HG02571 (cell line): ENCODE results near the gene RASGRP4.
"Not testable (repeated sequence)": the region's sequence is repeated elsewhere in the genome, so short reads cannot be mapped to it uniquely, and the experiment has no call there.

Experiments
- ATAC-seq: cut with Tn5 transposase; IDR thresholded peaks from one replicate; pipeline ENCODE4 v1.9.1; 2021; ENCODE audit warnings: mild to moderate bottlenecking, moderate library complexity; ENCODE audit not compliant: unreplicated experiment

The RASGRP4 gene

GRCh38 chr19:38425810-38426466 lies at the start of gene RASGRP4:
RASGRP4 (minus strand) TSS chr19:38426219; CDS start chr19:38426091, 128 bp downstream.
- no peak for ATAC-seq

DNA sequence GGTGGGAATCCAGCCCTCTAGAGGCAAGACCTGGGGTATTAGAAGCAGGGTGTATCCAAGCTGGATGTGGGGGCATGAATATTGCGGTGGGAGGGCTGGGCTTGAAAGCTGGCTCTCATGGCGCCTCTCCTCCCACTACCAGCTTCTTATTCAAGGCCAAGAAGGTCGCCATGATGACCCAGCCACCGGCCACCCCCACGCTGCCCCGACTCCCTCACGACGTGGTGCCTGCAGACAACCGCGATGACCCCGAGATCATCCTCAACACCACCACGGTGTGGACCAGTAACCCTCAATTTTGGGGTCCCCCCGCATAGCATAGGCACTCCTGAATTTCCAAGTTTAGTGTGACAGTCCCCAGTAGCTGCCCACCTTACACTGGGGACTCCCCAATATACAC lies 49.2 kb upstream of the RASGRP4 start:
- no peak for ATAC-seq

GRCh38 chr19:38473201-38473600 lies 47.2 kb upstream of the RASGRP4 start:
- no peak for ATAC-seq

DNA sequence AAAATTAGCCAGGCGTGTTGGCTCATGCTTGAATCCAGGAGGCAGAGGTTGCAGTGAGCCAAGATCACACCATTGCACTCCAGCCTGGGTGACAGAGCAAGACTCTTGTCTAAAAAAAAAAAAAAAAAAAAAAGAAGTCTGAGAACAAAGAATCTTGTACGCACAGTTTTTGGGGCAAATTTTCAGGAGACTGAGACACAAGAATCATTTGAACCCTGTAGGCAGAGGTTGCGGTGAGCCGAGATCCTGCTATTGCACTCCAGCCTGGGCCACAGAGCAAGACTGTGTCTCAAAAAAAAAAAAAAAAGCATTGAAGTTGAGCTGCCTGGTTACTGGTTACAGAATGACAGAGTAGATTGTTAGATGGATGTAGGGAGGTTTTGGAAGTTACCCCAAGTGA lies 46.7 kb upstream of the RASGRP4 start:
- not testable (repeated sequence) for ATAC-seq

DNA sequence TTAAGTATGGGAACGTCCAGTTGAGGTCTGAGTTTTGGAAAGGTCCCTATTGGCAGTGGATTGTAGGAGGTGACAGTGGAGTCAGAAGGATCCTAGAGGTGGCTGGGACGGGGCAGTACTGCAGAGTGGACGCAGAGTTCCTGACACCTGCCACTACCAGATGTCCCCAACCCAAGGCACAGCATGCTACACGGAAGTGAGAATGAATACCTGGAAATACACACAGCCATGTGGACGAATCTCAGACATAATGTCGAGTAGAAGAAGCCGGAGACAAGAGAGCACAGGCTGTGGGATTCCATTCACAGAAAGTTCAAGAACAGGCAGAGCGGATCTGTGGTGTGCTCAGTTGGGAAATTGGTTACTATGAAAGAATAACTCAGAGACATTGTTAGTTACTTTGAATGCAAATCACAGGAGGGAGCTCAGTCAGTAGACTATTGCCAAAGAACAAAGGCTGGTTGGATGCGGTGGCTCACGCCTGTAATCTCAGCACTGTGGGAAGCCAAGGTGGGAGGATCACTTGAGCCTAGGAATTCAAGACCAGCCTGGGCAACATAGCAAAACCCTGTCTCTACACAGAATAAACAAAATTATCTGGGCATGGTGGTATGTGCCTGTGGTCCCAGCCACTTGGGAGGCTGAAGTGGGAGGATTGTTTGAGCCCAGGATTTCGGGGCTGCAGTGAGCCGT lies 44.9 kb upstream of the RASGRP4 start:
- ATAC-seq, result no peak

DNA sequence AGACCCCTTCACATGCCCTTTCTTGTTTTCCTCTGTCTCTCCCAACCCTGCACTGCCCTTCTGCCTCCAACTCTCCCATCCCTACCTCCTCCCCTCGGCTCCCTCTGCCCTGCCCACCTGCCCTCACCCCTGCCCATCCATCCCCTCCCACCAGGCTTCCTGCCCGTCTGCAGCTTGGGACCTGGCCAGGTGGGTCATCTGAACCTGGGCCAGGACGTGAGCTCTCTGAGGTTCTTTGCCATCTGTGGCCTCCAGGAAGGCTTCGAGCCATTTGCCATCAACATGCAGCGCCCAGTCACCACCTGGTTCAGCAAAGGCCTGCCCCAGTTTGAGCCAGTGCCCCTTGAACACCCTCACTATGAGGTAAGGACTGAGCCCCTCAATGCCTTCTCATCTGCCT lies 43.1 kb upstream of the RASGRP4 start:
- ATAC-seq, result no peak

DNA sequence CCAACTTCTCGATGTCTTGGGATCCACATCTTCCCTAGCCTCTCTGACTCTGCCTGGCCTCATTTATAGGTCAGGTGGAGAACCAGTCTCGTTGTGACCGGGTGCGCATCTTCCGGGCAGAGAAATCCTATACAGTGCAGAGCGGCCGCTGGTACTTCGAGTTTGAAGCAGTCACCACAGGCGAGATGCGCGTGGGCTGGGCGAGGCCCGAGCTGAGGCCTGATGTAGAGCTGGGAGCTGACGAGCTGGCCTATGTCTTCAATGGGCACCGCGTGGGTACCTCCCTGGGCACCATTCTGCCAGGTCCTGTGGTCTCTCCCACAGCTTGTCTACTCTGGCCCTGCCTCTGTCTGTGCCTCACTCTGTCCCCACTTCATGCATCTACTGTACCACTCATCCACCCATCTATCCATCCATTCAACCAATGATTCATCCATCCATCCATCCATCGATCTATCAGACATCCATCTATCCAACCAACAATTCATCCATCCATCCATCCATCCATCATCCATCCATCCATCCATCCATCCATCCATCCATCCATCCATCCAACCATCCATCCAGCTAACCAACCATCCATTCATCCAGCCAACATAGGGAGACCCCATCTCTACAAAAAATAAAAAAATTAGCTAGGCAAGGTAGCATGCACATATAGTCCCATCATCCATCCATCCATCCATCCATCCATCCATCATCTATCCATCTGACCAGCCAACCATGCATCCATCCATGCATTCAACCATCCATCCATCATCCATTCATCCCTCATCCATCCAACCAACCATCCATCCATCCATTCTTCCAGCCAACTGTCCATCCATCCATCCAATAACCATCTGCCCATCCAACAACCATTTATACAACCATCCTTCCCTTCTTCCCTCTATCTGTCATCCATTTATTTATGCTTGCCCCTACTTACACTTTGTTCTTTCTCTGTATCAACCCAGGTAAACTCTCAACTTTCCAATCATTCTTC lies 41.8 kb upstream of the RASGRP4 start:
- no peak for ATAC-seq

DNA sequence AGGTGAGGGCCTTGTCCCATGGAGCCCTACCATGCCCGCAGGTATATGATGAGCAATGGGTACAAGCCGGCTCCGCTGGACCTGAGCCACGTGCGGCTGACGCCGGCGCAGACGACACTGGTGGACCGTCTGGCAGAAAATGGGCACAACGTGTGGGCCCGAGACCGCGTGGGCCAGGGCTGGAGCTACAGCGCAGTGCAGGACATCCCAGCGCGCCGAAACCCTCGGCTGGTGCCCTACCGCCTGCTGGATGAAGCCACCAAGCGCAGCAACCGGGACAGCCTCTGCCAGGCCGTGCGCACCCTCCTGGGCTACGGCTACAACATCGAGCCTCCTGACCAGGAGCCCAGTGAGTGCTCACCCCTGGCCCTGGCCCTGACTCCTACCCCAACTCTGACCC lies 40.0 kb upstream of the RASGRP4 start:
- no peak for ATAC-seq

DNA sequence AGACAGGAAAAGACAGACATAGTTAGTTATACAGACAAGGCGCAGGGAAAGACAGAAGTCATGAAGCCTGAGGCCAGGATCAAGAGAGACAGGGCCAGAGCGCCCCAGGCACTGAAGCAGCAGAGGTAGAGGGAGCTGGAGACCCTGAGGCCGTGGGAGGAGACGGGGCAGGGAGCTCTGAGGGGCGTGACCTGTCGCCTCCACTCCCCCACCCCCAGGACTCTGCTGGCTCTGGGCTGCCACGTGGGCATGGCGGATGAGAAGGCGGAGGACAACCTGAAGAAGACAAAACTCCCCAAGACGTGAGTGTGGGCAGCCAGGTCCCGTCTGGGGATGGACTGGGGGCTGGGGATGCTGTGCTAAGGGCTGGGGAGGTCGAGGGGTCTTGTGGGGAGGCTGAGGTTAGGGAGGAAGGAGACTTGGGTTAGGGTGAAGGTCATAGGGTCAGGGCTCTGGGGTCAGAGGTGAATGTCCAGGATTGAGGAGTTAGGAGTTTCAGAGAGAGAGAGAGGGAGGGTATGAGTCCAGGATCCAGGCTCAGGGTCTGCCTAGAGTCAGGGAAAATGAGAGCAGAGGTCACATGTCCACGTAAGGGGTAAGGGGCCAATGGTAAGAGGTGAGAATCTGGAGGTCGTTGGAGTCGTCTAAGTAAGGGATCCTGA lies 38.5 kb upstream of the RASGRP4 start:
- no peak for ATAC-seq

- ATAC-seq, result no peak
Measured at GRCh38 chr19:38463365-38463764, 37.3 kb upstream of the RASGRP4 start.

DNA sequence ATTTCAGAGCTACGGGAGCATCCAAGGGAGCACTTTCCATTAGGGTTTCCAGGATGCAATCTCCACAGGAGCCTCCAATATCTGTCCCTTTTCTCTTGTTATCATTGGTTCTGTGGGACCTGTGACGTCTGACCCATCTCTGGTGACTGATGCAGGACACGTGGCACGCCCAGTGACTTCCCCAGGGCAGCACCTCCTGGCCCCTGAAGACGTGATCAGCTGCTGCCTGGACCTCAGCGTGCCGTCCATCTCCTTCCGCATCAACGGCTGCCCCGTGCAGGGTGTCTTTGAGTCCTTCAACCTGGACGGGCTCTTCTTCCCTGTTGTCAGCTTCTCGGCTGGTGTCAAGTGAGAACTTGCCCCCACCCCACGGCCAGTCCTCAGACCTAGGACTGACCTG lies 33.0 kb upstream of the RASGRP4 start:
- ATAC-seq, result no peak

DNA sequence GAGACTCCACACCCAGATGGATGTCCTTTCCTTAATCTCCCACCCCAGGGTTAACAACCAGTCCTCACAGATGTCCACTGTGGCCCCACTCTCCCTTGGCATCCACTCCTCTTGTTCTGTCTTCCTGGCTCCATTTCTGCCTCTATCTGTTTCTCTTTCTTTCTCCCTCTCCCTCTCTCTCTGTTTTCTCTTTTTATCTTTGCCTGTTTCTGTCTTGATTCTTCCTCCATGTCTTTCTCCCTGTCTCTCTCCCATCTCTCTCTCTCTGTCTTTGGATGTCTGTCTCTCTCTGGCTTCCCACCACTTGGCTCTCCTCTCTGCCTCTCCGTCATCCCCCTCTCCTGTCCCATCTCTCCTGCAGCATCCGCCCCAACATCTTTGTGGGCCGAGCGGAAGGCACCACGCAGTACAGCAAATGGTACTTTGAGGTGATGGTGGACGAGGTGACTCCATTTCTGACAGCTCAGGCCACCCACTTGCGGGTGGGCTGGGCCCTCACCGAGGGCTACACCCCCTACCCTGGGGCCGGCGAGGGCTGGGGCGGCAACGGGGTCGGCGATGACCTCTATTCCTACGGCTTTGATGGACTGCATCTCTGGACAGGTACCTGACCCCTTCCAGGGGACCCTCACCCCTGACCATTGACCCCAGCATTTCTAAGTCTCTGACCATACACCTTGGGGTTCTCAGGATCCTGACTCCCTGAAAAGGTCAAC lies 31.8 kb upstream of the RASGRP4 start:
- ATAC-seq, result no peak

DNA sequence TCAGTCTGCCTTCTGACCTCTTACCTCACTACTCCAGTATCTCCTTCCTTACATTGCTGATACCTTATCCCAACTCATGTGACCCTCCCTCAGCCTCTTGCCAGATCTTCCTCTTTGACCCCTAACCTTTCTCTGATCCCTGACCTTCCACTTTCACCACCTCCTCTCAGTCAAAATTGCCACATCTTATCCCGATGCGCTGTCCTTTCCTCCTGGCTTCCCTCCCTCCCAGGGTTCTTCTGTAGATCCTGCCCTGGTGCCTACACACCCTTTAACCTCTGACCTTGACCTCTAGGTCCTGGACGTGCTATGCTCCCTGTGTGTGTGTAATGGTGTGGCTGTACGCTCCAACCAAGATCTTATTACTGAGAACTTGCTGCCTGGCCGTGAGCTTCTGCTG lies 31.2 kb upstream of the RASGRP4 start:
- ATAC-seq, result no peak

DNA sequence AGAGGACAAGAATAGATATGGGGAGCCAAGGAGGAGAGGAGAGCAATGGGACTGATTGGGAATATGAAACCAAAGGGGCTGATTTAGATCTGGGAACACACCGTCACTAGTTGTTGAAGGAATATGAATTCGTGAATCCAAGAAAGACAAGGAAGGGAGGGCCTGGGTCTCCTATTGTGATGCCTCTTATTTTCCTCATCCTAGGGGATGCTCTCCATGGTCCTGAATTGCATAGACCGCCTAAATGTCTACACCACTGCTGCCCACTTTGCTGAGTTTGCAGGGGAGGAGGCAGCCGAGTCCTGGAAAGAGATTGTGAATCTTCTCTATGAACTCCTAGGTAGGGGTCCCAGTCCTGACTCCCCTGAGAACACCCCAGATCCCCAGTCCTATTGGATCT lies 29.0 kb upstream of the RASGRP4 start:
- no peak for ATAC-seq

GRCh38 chr19:38453596-38453995 lies 27.6 kb upstream of the RASGRP4 start:
- ATAC-seq, result no peak

DNA sequence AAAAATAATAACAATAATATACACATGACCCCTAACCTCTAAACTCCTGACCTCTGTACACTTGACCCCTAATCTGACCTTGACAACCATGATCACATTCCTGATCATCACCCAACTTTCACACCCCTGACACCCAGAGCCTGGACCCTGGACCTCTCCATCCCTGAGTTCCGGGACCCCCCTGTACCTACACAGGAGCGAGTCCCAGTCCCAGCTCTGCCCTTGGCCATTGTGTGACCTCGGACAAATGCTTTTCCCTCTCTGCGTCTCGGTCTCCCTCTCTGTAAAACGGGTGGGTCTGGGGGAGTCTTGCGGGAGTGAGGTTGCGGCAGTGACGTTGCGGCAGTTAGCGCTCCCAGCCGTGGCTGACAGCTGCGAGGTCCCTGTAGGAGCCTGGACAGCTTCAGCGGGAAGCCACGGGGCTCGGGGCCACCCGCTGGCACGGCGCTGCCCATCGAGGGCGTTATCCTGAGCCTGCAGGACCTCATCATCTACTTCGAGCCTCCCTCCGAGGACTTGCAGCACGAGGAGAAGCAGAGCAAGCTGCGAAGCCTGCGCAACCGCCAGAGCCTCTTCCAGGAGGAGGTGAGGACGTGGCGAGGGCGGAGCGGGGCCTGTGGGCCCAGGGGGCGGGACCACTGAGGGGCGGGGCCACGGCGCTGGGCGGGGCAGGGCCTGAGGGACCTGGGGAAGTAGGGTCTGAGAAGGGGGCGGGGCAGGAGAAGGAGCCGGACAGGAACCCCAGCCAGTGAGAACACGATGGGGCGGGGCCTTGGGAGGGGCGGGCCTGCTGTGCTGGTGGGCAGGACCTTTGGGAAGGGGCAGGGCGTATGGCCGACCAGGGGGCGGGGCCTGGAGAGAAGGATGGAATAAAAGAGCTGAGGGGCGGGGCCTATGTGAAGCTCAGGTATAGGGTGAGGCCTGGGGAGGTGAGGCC lies 26.7 kb upstream of the RASGRP4 start:
- ATAC-seq, result no peak

- no peak for ATAC-seq
Measured at GRCh38 chr19:38451629-38452028, 25.6 kb upstream of the RASGRP4 start.

GRCh38 chr19:38451036-38451435 lies 25.0 kb upstream of the RASGRP4 start:
- no peak for ATAC-seq

DNA sequence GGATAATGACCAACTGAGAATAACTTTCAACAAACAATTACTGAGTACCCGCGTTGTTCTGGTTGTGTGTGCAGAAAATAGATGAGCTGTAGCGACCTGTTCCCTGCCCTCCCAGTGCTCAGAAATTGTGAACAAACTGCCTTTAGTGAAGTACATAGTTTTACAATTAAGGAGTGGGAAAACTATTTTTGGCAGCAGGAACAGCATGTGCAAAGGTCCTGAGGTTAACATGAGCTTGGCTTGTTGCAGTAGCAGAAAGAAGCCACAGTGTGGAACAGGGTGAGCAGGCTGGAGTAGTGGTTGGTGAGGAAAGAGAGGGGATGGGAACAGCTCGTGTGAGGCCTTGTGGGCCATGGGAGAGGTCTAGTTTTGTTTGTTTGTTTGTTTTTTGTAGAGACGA lies 23.5 kb upstream of the RASGRP4 start:
- ATAC-seq, result no peak
